ENCODE data around the gene PEX10.

PEX10 gene

GRCh38 chr1:2373551-2374251, 38.7 kb downstream of the PEX10 start:
- Histone ChIP-seq H3K4me1 (ENCODE audit: control insufficient read depth in 5 of 5, insufficient read depth in 5 of 5, low read length in 5 of 5) (no peaks in the 10 kb centered on the region), H3K4me3 (ENCODE audit: low read depth in 1 of 5, low read length in 5 of 5) (no peak overlapping the region), H3K9ac (ENCODE audit: low read length in 5 of 5) (no peak overlapping the region), H3K27me3 (ENCODE audit: control insufficient read depth in 5 of 5, insufficient read depth in 4 of 5, low read length in 5 of 5) (no peaks in the 10 kb centered on the region), H3K36me3 (ENCODE audit: control insufficient read depth in 5 of 5, insufficient read depth in 5 of 5, low read length in 5 of 5) (peaks cover 0 to 6% (median 2%) of the 10 kb centered on the region in 5 donors), H3K27ac (ENCODE audit: low read depth, low read length) (no peak overlapping the region), H3K9me3 (ENCODE audit: control insufficient read depth in 5 of 5, low read length in 5 of 5) (no peaks in the 10 kb centered on the region)

- Histone ChIP-seq H3K9ac (ENCODE audit: low read length in 5 of 5) (no peak overlapping the region), H3K27me3 (ENCODE audit: control insufficient read depth in 5 of 5, insufficient read depth in 4 of 5, low read length in 5 of 5) (no peaks in the 10 kb centered on the region), H3K4me1 (ENCODE audit: control insufficient read depth in 5 of 5, insufficient read depth in 5 of 5, low read length in 5 of 5) (no peaks in the 10 kb centered on the region), H3K4me3 (ENCODE audit: low read depth in 1 of 5, low read length in 5 of 5) (no peak overlapping the region), H3K36me3 (ENCODE audit: control insufficient read depth in 5 of 5, insufficient read depth in 5 of 5, low read length in 5 of 5) (peaks cover 0 to 6% (median 2%) of the 10 kb centered on the region in 5 donors), H3K27ac (ENCODE audit: low read depth, low read length) (no peak overlapping the region), H3K9me3 (ENCODE audit: control insufficient read depth in 5 of 5, low read length in 5 of 5) (no peaks in the 10 kb centered on the region)
Measured at GRCh38 chr1:2372551-2373490, 39.5 kb downstream of the PEX10 start.

DNA sequence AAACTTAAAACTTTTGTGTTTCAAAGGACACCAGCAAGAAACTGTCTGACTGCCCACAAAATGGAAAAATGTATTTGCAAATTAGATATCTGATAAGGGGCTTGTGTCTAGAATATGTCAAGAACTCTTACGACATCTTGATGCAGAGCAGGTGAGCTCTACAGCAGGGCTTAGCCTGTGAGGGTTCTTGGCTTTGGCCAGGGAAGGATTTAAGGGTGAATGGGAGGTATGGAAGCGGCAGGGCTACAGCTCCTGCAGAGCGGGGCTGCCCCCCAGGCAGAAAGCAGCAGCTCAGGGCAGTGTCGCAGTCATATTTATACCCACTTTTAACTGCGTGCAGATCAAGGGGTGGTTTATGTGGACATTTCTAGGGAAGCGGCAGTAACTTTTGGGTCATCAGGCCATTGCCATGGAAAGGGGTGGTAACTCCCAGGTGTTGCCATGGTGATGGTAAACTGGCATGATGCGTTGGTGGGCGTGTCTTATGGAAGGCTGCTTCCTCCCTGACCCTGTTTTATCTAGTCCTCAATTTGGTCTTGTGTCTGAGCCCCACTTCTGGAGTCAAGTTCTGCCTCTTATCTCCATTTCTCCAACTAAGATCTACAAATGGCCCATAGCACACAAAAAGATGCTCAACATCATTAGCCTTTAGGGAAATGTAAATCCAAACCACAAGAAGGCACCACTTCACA, 44.2 kb downstream of the PEX10 start:
- Histone ChIP-seq H3K36me3 (ENCODE audit: control insufficient read depth in 5 of 5, insufficient read depth in 5 of 5, low read length in 5 of 5) (peaks cover 0 to 6% (median 2%) of the 10 kb centered on the region in 5 donors), H3K9ac (ENCODE audit: low read length in 5 of 5) (no peak overlapping the region), H3K9me3 (ENCODE audit: control insufficient read depth in 5 of 5, low read length in 5 of 5) (peaks cover 0 to 7% (median 2%) of the 10 kb centered on the region in 5 donors), H3K27me3 (ENCODE audit: control insufficient read depth in 5 of 5, insufficient read depth in 4 of 5, low read length in 5 of 5) (no peaks in the 10 kb centered on the region), H3K4me3 (ENCODE audit: low read depth in 1 of 5, low read length in 5 of 5) (no peak overlapping the region), H3K27ac (ENCODE audit: low read depth, low read length) (no peak overlapping the region), H3K4me1 (ENCODE audit: control insufficient read depth in 5 of 5, insufficient read depth in 5 of 5, low read length in 5 of 5) (no peaks in the 10 kb centered on the region)

- peaks cover 0 to 9% (median 2%) of the 10 kb centered on the region in 5 donors for H3K9me3 ChIP-seq (ENCODE audit: control insufficient read depth in 5 of 5, low read length in 5 of 5)
- peaks cover 0 to 3% (median 0%) of the 10 kb centered on the region in 5 donors for H3K36me3 ChIP-seq (ENCODE audit: control insufficient read depth in 5 of 5, insufficient read depth in 5 of 5, low read length in 5 of 5)
- H3K4me1 ChIP-seq (ENCODE audit: control insufficient read depth in 5 of 5, insufficient read depth in 5 of 5, low read length in 5 of 5): no peaks in the 10 kb centered on the region
- no peaks in the 10 kb centered on the region for H3K27me3 ChIP-seq (ENCODE audit: control insufficient read depth in 5 of 5, insufficient read depth in 4 of 5, low read length in 5 of 5)
- H3K9ac ChIP-seq (ENCODE audit: low read length in 5 of 5): no peak overlapping the region
- no peak overlapping the region for H3K27ac ChIP-seq (ENCODE audit: low read depth, low read length)
- H3K4me3 ChIP-seq (ENCODE audit: low read depth in 1 of 5, low read length in 5 of 5): no peak overlapping the region
Measured at GRCh38 chr1:2363847-2364513, 48.4 kb downstream of the PEX10 start.

- no peaks in the 10 kb centered on the region for H3K4me1 ChIP-seq (ENCODE audit: control insufficient read depth in 5 of 5, insufficient read depth in 5 of 5, low read length in 5 of 5)
- H3K9me3 ChIP-seq (ENCODE audit: control insufficient read depth in 5 of 5, low read length in 5 of 5): peaks cover 0 to 9% (median 2%) of the 10 kb centered on the region in 5 donors
- H3K36me3 ChIP-seq (ENCODE audit: control insufficient read depth in 5 of 5, insufficient read depth in 5 of 5, low read length in 5 of 5): peaks cover 0 to 3% (median 0%) of the 10 kb centered on the region in 5 donors
- H3K27ac ChIP-seq (ENCODE audit: low read depth, low read length): no peak overlapping the region
- peaks cover 0 to under 1% (median 0%) of the 10 kb centered on the region in 5 donors for H3K27me3 ChIP-seq (ENCODE audit: control insufficient read depth in 5 of 5, insufficient read depth in 4 of 5, low read length in 5 of 5)
- H3K4me3 ChIP-seq (ENCODE audit: low read depth in 1 of 5, low read length in 5 of 5): no peak overlapping the region
- no peak overlapping the region for H3K9ac ChIP-seq (ENCODE audit: low read length in 5 of 5)
Measured at GRCh38 chr1:2360588-2361364, 51.6 kb downstream of the PEX10 start.

DNA sequence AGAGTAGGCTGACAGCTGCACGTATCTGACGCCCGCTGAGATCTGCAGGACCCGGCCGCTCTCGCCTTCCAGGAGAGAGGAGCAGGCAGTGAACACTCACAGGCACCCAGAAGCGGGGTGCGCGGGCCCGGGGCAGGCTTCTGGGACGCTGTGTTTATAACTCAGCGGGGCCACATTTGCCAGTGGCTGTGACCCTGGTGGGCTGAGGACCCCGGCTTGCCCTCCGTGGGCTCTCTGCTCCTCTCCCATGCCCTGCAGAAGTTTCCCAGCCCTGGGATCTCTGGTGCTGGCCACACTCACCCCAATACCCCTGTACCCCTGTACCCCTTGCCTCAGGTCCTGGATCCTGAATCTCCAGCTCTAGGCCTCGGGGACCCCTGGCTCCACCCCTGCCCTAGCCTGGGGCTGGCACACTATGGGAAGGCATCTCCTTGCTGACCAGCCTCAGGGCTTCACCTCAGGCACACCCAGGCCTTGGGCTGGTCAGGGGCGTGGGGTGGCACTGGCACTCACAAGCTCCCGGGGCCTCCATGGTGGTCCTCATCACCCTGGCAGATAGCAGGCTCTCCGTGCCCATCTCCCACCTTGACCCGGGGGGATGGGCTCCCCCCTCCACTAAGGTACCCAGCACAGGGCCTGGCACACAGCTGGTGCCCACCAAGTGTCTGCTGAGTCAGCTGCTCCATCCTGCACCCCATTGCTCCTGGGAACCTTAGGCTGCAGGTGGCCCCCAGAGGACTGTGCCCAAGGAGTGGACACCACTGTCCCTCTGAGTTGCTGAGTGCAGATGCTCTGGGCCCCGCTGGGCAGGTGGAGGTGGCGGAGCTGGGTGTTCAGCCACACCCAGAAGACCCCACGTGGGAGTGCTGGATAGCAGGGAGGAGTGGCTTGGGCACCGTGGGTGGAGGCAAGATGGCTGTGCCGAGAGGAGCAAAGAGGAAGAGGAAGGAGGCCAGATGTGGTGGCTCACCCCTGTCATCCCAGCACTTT, 53.4 kb downstream of the PEX10 start:
- H3K9me3 ChIP-seq (ENCODE audit: control insufficient read depth in 5 of 5, low read length in 5 of 5): peaks cover 0 to 6% (median 0%) of the 10 kb centered on the region in 5 donors
- no peak overlapping the region for H3K9ac ChIP-seq (ENCODE audit: low read length in 5 of 5)
- H3K4me3 ChIP-seq (ENCODE audit: low read depth in 1 of 5, low read length in 5 of 5): no peak overlapping the region
- H3K27ac ChIP-seq (ENCODE audit: low read depth, low read length): no peak overlapping the region
- peaks cover 0 to 3% (median 0%) of the 10 kb centered on the region in 5 donors for H3K36me3 ChIP-seq (ENCODE audit: control insufficient read depth in 5 of 5, insufficient read depth in 5 of 5, low read length in 5 of 5)
- peaks cover 0 to 6% (median 3%) of the 10 kb centered on the region in 5 donors for H3K27me3 ChIP-seq (ENCODE audit: control insufficient read depth in 5 of 5, insufficient read depth in 4 of 5, low read length in 5 of 5)
- peaks cover 0 to 5% (median 0%) of the 10 kb centered on the region in 5 donors for H3K4me1 ChIP-seq (ENCODE audit: control insufficient read depth in 5 of 5, insufficient read depth in 5 of 5, low read length in 5 of 5)

GRCh38 chr1:2358072-2358471, 54.3 kb downstream of the PEX10 start:
- Histone ChIP-seq H3K9ac (ENCODE audit: low read length in 5 of 5) (no peak overlapping the region), H3K9me3 (ENCODE audit: control insufficient read depth in 5 of 5, low read length in 5 of 5) (peaks cover 0 to under 1% (median 0%) of the 10 kb centered on the region in 5 donors), H3K4me1 (ENCODE audit: control insufficient read depth in 5 of 5, insufficient read depth in 5 of 5, low read length in 5 of 5) (peaks cover 0 to 11% (median 5%) of the 10 kb centered on the region in 5 donors), H3K4me3 (ENCODE audit: low read depth in 1 of 5, low read length in 5 of 5) (no peak overlapping the region), H3K36me3 (ENCODE audit: control insufficient read depth in 5 of 5, insufficient read depth in 5 of 5, low read length in 5 of 5) (peaks cover 0 to 3% (median 0%) of the 10 kb centered on the region in 5 donors), H3K27me3 (ENCODE audit: control insufficient read depth in 5 of 5, insufficient read depth in 4 of 5, low read length in 5 of 5) (peaks cover 0 to 6% (median 3%) of the 10 kb centered on the region in 5 donors), H3K27ac (ENCODE audit: low read depth, low read length) (no peak overlapping the region)
